NB4 (cell line): ENCODE results near the gene HRH2.

Experiments used
- DNase-seq: peaks from one replicate; pipeline ENCODE4 v3.0.0; 2010; ENCODE audit warnings: low read depth
- H3K4me3 ChIP-seq: one replicate; pipeline ENCODE4 v1.5.1; 2011; ENCODE audit warnings: mild to moderate bottlenecking, low read depth, low read length, moderate library complexity
- CTCF ChIP-seq: IDR thresholded peaks from one replicate; pipeline ENCODE4 v1.5.1; 2012; ENCODE audit warnings: low read depth, low read length
- MAX ChIP-seq: IDR thresholded peaks from 2 replicates; pipeline ENCODE4 v1.6.1; 2011; ENCODE audit warnings: low read depth, low read length
- MYC ChIP-seq: IDR thresholded peaks from 2 replicates; pipeline ENCODE4 v1.6.1; 2011; ENCODE audit warnings: low read depth, low read length
- POLR2A ChIP-seq: IDR thresholded peaks from 2 replicates; pipeline ENCODE4 v1.6.1; 2011; ENCODE audit warnings: mild to moderate bottlenecking; ENCODE audit not compliant: insufficient read length; ENCODE audit errors: extremely low read depth

HRH2 gene

GRCh38 chr5:175738602-175739133 is 80.8 kb downstream of the HRH2 start:
- no peak for TF ChIP-seq MAX
- TF ChIP-seq MYC, result no peak
- no peak for TF ChIP-seq CTCF
- no peak for TF ChIP-seq POLR2A
- DNase-seq, result no peak
- H3K4me3 ChIP-seq, result no peak overlapping the region

- no peak overlapping the region for H3K4me3 ChIP-seq
- no peak for TF ChIP-seq MYC
- no peak for TF ChIP-seq MAX
- TF ChIP-seq POLR2A, result no peak
- no peak for TF ChIP-seq CTCF
- no peak for DNase-seq
These were observed 82.1 kb downstream of the HRH2 start for GRCh38 chr5:175740014-175740413.

GRCh38 chr5:175741556-175741955 is 83.7 kb downstream of the HRH2 start:
- H3K4me3 ChIP-seq, result no peak overlapping the region
- no peak for TF ChIP-seq CTCF
- TF ChIP-seq POLR2A, result no peak
- no peak for TF ChIP-seq MAX
- no peak for TF ChIP-seq MYC
- peak; percentile 70 for DNase-seq

GRCh38 chr5:175742290-175742994 is 84.6 kb downstream of the HRH2 start:
- H3K4me3 ChIP-seq, result no peak overlapping the region
- peak; percentile 38 for DNase-seq
- TF ChIP-seq MYC (no peak), POLR2A (no peak), MAX (no peak)

GRCh38 chr5:175743676-175744210 is 85.9 kb downstream of the HRH2 start:
- H3K4me3 ChIP-seq, result no peak overlapping the region
- no peak for DNase-seq
- TF ChIP-seq MYC (no peak), CTCF (no peak), MAX (no peak), POLR2A (no peak)

GRCh38 chr5:175745210-175745609 is 87.3 kb downstream of the HRH2 start:
- TF ChIP-seq MYC (no peak), CTCF (no peak)
- no peak overlapping the region for H3K4me3 ChIP-seq
- no peak for DNase-seq
